22Rv1 (cell line): ENCODE data around the gene SLC1A3.

Source experiments
- CTCF ChIP-seq: fragments of 450-650 bp; IDR thresholded peaks from 2 replicates; pipeline ENCODE4 v1.5.1; 2017; ENCODE audit warnings: mild to moderate bottlenecking
- ZFX ChIP-seq: fragments of 450-650 bp; IDR thresholded peaks from 2 replicates; pipeline ENCODE4 v1.6.1; 2017; ENCODE audit warnings: antibody characterized with exemption, borderline replicate concordance

DNA sequence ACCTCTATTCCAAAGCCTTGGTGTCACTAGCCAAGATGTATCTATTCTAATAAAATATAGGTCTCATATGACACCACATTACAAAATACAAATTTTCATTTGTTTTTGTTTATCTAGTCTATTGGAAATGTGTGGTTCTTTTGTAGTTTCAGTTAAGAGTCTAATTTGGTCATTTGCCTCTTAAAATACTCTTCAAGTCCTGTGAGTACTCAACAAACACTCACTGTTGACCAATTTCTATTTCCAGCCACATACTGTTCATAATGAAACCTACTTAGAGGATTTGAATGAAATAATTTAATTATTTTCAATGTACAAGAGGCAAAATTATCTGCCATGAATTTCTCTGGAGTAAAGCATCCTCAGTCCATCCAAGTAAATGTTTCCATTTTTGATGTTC, 40.6 kb downstream of the SLC1A3 start:
- TF ChIP-seq ZFX: no peak
- TF ChIP-seq CTCF: no peak
